Activated T-helper 9 cell treated with anti-CD3 and anti-CD28 coated beads, Interleukin-2, amount 50 U/mL, for 16 hours (primary cell): ENCODE data around the gene SPINT4.
"Not testable (repeated sequence)": the region's sequence is repeated elsewhere in the genome, so short reads cannot be mapped to it uniquely, and the experiment has no call there.

Source experiments
- DNase-seq: peaks from one replicate; pipeline ENCODE4 v3.0.0-alpha.2; 2020; ENCODE audit warnings: low read depth

The SPINT4 gene

DNA sequence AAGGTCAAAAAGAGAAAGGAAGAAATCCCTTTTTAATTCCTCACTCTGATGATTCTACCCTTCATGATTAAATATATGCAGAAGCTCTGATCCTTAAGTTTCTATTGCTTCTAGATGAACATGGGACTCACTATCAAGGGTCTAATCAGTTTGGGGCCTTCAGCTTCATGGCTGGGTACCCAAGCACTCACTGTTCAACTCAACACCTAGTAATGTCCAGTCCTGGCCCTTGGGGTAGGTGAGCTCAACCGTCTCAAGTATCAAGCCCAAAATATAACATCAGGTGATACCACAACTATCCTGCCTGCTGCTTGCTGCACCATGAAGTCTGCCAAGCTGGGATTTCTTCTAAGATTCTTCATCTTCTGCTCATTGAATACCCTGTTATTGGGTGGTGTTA is at the start of gene SPINT4:
Gene SPINT4 (plus strand): TSS at position 301 of the 400 bp plus-strand sequence. CDS start 21 bp downstream, at position 322.
- no peak for DNase-seq

DNA sequence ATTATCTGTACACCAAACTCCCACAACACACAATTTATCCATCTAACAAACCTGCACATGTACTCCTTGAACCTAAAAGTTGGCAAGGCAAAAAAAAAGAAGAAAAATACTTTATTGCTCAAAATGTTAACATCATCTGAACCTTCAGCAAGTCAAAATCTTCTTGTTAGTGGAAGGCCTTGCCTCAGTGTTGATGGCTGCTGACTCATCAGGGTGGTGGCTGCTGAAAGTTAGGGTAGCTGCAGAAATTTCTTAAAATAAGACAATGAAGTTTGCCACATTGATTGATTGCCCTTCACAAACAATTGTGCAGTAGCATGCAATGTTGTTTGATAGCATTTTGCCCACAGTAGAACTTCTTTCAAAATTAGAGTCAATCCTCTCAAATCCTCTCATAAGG is 49.4 kb upstream of the SPINT4 start:
- no peak for DNase-seq

DNA sequence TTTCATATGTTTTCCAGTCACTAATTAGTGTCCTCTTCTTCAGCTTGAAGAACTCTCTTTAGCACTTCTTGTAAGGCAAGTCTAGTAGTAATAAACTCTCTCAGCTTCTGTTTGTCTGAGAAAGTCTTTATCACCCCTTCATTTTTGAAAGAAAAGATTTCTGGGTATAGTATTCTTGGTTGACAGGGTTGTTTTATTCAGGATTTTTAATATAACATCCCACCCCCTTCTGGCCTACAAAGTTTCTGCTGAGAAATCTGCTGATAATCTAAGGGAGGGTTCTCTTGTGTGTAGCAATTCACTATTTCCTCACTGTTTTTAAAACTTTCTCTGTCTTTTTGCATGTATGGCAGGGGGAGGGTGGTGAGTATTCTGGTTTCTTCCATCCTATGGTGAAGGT is 42.5 kb upstream of the SPINT4 start:
- DNase-seq = no peak

DNA sequence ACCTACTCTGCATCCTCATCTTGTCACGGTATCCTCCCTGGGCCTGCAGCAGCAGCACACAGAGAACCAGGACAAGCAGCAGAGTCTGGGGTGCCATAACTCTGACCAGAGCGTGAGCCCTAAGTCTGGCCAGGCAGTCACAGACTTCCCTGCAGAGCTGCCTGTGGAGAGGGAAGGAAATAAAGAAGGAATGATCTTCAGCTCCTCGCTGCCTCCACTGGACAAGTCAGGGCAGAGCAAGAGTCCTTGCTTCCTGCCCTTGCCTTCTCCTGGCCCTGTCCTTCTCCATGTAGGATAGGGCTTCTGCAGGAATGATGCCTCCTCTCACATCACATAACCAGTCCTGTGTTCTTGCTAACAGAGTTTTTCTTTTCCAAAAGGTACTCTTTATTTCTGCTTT is 36.3 kb upstream of the SPINT4 start:
- DNase-seq = no peak

DNA sequence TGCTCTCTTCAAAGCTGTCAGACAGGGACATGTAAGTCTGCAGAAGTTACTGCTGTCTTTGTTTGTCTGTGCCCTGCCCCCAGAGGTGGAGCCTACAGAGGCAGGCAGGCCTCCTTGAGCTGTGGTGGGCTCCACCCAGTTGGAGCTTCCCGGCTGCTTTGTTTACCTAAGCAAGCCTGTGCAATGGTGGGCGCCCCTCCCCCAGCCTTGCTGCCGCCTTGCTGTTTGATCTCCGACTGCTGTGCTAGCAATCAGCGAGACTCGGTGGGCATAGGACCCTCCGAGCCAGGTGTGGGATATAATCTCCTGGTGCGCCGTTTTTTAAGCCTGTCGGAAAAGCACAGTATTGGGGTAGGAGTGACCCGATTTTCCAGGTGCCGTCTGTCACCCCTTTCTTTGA is 28.8 kb upstream of the SPINT4 start:
- DNase-seq = not testable (repeated sequence)

DNA sequence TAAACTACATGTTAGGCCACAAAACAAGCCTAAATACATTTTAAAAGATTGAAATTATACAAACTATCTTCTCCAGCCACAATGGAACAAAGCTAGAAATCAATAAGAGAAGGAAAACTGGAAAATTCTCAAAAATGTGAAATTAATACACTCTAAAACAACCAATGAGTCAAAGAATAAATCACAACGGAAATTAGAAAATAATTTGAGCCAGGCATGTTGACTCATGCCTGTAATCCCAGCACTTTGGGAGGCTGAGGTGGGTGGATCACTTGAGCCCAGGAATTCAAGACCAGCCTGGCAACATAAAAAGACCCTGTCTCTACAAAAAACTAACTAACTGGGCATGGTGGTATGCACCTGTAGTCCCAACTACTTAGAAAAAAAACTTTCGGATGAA is 26.7 kb upstream of the SPINT4 start:
- DNase-seq = no peak

DNA sequence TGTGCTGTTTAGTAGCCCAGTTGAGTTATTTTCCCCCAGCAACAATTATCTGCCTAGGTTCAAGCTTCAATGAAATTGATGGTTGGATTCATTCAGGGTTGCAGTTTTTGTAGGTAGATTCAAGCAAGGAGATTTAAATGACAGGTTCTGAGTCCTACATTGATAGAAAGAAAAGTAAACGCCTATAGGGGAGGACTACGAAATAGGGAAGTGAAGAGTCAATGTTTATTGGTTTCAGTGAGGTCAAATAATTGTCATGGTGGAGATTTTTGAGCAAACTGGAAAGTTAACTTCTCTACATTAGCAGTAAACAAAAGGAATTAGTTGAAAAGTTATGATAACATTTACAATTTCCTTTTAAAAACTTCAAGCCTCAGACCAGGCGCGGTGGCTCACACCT is 21.0 kb upstream of the SPINT4 start:
- no peak for DNase-seq

DNA sequence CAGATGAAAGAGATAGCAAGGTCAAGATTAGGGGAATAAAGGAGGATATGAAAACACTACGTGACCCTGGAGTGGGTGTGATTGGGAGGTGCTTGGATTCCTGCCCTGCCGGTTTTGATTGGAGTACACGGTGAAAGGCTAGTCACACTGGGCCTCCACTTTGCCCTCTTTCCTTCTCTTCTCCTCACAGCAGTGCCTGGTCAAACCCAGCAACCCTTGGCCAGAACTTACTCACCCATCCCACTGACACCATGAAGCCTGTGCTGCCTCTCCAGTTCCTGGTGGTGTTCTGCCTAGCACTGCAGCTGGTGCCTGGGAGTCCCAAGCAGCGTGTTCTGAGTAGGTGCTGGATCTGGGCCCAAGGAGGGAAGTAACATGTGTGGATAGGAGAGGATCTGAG is 20.3 kb upstream of the SPINT4 start, which contains the start of gene WFDC13:
Gene WFDC13 (plus strand): TSS at position 166 of the 400 bp plus-strand sequence. CDS start 86 bp downstream, at position 252.
- DNase-seq = no peak

DNA sequence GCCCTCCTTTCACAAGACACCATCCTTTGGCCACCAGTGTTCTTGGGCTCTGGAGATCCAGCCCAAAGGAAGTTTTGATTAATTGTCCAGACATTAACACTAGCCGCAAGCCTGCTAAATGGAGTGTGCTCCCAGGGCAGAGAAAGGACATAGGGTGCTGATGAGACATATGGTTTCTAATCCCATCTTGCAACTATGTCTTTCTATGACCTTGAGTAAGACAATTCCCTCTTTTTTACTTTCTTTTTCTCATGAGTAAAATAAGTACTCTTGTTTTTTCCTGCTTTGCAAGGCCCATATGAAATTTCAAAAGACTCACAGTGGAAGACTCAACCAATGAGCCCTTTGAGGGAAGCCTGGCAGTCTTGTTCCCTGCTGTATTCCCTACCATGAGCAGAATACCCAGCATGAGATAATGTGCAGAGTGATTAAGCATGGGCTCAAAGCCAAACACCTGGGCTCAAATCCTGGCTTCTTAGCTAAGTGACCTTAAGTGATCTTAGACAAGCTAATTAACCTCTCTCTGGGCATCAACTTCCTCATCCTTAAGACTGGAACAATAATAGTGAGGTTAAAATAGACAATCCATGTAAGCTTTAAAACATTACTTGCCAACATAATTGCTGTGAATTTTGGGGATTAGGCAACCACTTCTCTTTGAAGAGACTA is 17.0 kb upstream of the SPINT4 start, which contains the start of gene WFDC10B:
Gene WFDC10B (minus strand): TSS at position 51 of the 669 bp plus-strand sequence. CDS start 19,027 bp downstream, outside the sequence.
- no peak for DNase-seq

DNA sequence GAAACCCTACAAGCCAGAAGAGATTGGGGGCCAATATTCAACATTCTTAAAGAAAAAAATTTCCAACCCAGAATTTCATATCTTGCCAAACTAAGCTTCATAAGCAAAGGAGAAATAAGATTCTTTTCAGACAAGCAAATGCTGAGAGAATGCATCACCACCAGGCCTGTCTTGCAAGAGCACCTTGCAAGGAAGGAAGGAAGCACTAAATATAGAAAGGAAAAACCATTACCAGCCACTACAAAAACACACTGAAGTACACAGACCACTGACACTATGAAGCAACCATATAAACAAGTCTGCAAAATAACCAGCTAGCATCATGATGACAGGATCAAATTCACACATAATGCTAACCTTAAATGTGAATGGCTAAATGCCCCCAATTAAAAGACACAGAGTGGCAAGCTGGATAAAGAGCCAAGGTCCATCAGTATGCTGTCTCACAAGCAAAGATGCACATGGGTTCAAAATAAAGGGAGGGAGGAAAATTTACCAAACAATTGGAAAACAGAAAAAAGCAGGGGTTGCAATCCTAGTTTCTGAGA is 5.9 kb upstream of the SPINT4 start:
- DNase-seq = not testable (repeated sequence)

DNA sequence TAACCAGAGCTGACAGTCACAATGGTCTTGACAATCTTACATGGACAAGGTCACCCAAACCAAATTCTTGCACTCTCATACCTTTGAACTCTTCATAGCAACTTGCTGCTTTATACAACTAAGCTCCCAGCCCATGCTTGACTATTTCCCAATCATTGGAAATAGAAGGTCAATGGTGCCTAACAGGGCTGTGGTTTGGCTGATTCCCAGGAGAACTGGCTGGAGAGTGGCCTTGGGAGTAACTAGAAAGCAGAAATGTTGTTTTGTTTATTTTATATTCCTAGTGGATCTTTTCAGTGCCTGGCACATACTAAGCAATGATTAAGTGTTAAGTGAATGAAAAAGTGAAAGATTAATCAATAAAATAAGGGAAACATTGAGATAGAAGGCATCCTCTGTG is 3.0 kb downstream of the SPINT4 start:
- DNase-seq = no peak

DNA sequence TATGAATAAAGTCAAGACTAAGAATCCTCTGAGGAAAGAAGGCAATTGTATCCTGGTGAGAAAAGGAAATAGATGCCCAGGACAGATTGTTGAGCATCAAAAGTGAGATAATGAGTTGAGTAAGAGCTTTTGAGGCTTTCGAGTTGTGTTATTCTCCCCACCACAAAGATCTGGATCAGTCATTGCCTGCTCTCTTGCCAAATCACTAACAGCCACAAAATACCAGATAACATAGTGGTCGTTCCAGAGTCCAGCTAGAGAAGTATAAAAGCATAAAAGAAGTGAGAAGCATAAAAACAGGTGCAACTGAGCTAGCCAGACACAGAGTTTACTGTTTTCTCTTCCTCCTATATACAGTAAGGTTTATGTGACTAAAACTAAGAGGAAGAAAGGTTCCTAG is 4.9 kb downstream of the SPINT4 start:
- no peak for DNase-seq

DNA sequence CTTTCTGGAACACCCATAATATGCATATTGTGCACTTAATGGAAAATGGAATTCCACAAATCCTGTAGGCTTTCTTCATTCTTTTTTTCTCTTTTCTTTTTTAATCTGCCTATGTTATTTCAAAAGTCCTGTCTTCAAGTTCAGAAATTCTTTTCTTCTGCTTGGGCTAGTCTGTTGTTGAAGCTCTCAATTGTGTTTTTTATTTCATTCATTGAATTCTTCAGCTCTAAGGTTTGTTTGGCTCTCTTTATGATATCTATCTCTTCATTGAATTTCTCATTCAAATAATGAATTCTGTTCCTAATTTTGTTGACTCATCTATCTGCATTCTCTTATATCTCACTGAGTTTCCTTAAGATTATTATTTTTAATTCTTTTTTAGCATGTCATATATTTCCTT is 10.1 kb downstream of the SPINT4 start:
- no peak for DNase-seq

DNA sequence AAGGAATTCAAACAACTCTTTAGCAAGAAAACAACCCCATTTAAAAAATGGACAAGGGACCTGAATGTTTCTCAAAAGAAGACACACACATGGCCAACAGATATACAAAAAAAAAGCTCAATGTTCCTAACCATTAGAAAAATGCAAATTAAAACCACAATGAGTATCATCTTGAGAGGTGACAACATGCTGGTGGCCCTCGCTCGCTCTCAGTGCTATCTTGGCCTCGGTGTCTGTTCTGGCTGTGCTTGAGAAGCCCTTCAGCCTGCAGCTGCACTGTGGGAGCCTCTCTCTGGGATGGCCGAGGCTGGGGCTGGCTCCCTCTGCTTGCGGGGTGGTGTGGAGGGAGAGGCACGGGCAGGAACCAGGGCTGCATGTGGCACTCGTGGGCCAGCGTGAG is 13.4 kb downstream of the SPINT4 start:
- DNase-seq = no peak

DNA sequence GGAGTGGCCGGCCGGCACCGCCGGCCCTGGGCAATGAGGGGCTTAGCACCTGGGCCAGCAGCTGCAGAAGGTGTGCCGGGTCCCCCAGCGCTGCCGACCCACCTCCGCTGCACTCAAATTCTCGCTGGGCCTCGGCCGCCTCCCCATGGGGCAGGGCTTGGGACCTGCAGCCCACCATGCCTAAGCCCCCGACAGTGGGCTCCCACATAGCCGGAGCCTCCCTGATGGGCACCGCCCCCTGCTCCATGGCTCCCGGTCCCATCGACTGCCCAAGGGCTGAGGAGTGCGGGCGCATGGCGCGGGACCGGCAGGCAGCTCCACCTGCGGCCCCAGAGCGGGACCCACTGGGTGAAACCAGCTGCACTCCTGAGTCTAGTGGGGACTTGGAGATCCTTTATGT is 13.8 kb downstream of the SPINT4 start:
- no peak for DNase-seq

DNA sequence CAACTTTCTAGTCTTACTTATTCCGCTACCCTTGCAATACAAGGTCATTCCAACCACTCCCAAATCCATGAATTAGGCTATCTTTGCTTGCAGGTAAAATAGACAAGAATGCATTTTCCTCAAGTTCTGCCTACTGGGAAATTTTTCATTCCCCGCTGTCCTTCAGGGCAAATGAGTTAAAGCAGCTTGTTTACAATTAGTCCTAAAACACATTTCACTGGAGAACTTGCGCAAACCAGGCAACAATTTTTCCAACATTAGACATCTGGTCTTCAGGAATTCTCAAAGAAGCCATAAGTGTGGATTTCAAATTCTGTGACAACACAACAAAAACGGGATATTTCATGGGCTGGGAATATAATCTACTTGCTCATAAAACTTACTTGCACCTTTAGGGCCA is 20.4 kb downstream of the SPINT4 start:
- no peak for DNase-seq

DNA sequence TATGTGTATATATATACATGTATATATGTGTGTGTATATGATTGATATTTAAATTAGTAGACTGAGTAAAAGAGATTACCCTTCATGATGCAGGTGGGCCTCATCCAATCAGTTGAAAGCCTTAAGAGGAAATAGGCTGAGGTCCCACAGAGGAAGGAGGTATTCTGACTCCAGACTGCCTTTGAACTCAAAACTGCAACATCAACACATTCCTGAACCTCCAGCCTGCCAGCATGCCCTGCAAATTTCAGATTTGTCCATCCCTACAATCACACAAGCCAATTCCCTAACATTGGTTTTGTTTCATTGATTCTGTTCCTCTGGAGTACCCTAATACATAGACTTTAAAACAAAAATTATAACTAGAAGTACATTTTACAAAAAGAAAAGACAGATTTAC is 22.9 kb downstream of the SPINT4 start:
- no peak for DNase-seq

DNA sequence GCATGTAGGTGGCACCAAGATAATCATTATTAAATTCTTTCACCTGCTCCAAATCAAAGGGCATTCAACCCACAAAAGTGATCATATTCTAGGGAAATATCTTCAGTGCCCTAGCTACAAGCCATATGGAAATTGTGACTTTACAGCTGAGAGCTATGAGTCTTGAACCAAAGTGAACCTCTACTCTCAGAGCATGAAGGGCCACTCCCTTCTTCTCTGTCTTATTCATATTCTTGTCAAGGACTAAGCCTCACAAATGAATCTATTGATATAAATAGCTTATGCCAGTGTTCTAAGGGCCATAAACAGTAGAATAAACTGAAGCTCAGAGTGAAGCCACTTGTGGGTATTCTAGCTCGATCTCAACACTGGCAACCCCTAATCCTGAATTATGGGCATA is 29.6 kb downstream of the SPINT4 start:
- no peak for DNase-seq

DNA sequence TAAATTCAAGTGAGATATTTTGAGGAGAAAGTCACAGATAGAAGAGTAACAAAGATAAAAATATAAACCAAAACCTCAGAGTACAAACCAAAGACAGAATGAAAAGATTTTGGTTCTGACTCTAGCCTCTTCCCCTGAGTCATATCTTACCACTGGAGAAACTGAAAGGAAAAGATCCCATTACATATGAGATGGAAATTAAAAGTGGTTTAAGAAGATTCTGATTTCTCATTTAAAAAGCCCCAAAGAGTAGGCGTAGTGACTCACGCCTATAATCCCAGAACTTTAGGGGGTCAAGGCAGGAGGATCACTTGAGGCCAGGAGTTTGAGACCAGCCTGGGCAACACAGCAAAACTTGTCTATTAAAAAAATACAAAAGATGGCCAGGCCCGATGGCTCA is 30.6 kb downstream of the SPINT4 start:
- no peak for DNase-seq

DNA sequence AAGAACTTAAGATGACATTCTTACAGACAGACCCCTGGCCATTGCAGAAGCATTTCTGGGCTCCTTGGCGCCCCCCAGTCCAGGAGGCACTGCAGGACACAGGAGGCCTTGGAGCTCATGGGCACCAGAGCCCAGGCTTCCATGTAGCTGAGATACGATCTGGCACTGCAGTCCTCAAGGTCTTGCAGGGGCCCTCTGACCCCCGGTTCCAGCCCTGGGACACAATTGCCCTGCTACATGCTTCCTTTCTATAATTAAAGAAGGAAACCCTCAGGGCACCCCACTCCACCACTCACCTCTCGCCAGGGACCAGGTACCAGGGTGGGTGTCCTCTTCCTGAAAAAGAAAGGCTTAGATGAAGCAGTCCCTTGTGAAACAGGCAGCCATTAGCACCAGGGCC is 35.9 kb downstream of the SPINT4 start:
- DNase-seq = no peak

DNA sequence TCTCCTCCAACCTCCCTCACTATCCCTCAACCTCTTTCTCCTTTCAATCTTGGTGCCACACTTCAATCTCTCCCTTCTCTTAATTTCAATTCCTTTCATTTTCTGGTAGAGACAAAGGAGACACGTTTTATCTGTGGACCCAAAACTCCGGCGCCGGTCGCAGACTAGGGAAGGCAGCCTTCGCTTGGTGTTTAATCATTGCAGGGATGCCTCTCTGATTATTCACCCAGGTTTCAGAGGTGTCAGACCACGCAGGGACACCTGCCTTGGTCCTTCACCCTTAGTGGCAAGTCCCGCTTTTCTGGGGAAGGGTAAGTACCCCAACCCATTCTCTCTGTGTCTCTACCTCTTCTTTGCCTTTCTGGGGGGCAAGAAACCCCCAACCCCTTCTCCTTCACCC is 37.8 kb downstream of the SPINT4 start:
- DNase-seq = not testable (repeated sequence)

DNA sequence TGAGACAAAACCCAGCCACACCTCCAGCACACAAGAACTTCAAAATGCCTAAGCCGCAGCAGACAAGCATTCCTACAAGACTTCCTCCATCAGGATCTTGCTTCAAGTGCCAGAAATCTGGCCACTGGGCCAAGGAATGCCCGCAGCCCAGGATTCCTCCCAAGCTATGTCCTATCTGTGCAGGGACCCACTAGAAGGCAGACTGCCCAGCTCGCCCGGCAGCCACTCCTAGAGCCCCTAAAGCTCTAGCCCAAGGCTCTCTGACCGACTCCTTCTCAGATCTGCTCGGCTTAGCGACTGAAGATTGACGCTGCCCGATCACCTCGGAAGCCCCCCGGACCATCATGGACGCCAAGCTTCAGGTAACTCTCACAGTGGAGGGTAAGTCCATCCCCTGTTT is 39.8 kb downstream of the SPINT4 start:
- DNase-seq = not testable (repeated sequence)

DNA sequence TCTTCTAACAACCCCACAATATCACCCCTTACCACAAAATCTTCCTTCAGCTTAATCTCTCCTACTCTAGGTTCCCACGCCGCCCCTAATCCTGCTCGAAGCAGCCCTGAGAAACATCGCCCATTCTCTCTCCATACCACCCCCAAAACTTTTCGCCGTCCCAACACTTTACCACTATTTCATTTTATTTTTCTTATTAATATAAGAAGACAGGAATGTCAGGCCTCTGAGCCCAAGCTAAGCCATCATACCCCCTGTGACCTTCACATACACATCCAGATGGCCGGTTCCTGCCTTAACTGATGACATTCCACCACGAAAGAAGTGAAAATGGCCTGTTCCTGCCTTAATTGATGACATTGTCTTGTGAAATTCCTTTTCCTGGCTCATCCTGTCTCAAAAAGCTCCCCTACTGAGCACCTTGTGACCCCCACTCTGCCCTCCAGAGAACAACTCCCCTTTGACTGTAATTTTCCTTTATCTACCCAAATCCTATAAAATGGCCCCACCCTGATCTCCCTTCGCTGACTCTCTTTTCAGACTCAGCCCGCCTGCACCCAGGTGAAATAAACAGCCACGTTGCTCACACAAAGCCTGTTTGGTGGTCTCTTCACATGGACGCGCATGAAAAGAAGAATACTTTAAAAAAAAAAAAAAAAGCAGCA is 42.6 kb downstream of the SPINT4 start:
- not testable (repeated sequence) for DNase-seq
